HG02763 (cell line): ENCODE measurements around the gene RSAD2.
"Not testable (repeated sequence)": the region's sequence is repeated elsewhere in the genome, so short reads cannot be mapped to it uniquely, and the experiment has no call there.

Source experiments
- ATAC-seq: cut with Tn5 transposase; IDR thresholded peaks from one replicate; pipeline ENCODE4 v1.9.1; 2021; ENCODE audit warnings: mild to moderate bottlenecking, moderate library complexity; ENCODE audit not compliant: unreplicated experiment

Gene RSAD2

GRCh38 chr2:6902581-6902980, 25.0 kb downstream of the RSAD2 start:
- ATAC-seq = not testable (repeated sequence)

- ATAC-seq = no peak
These were observed 28.1 kb downstream of the RSAD2 start for GRCh38 chr2:6905668-6906067.

GRCh38 chr2:6906165-6906741, 28.7 kb downstream of the RSAD2 start:
- ATAC-seq = no peak

- ATAC-seq = no peak
These were observed 30.7 kb downstream of the RSAD2 start for GRCh38 chr2:6908291-6908690.

- peak; percentile 98 for ATAC-seq
These were observed 32.1 kb downstream of the RSAD2 start for GRCh38 chr2:6909431-6910385.

- no peak for ATAC-seq
These were observed 34.1 kb downstream of the RSAD2 start for GRCh38 chr2:6911721-6912120.

GRCh38 chr2:6913415-6914157, 36.0 kb downstream of the RSAD2 start:
- ATAC-seq = no peak

- no peak for ATAC-seq
These were observed 37.3 kb downstream of the RSAD2 start for GRCh38 chr2:6914828-6915227.

- ATAC-seq = no peak
These were observed 37.8 kb downstream of the RSAD2 start for GRCh38 chr2:6915399-6915798.

GRCh38 chr2:6916224-6916623, 38.6 kb downstream of the RSAD2 start:
- no peak for ATAC-seq

- ATAC-seq = no peak
These were observed 39.1 kb downstream of the RSAD2 start for GRCh38 chr2:6916736-6917070.

- peak; percentile 83 for ATAC-seq
These were observed 39.6 kb downstream of the RSAD2 start, which contains the start of gene RNF144A for GRCh38 chr2:6917071-6917760. RNF144A (plus strand) TSS chr2:6917412; CDS start chr2:6996927, 79,515 bp downstream.

- ATAC-seq = peak; percentile 28
These were observed 40.3 kb downstream of the RSAD2 start for GRCh38 chr2:6917761-6918421.

GRCh38 chr2:6919901-6920742, 42.5 kb downstream of the RSAD2 start:
- no peak for ATAC-seq

- ATAC-seq = no peak
These were observed 43.1 kb downstream of the RSAD2 start for GRCh38 chr2:6920743-6921064.

- ATAC-seq = no peak
These were observed 43.8 kb downstream of the RSAD2 start for GRCh38 chr2:6921321-6921922.

GRCh38 chr2:6922201-6922656, 44.7 kb downstream of the RSAD2 start:
- ATAC-seq = no peak

GRCh38 chr2:6923319-6923718, 45.7 kb downstream of the RSAD2 start:
- no peak for ATAC-seq
